ENCODE results near the gene GRAMD2A.

The GRAMD2A gene

GRCh38 chr15:72236381-72237003, 38.9 kb upstream of the GRAMD2A start:
- TF ChIP-seq CTCF (conservative IDR thresholded peaks at IDR 0.05; ENCODE audit: low read depth, low read length): no peak
- no peak for DNase-seq (ENCODE audit: low read depth)
- peak overlapping the region; percentile 44 for H3K4me3 ChIP-seq (ENCODE audit: low read length)

DNA sequence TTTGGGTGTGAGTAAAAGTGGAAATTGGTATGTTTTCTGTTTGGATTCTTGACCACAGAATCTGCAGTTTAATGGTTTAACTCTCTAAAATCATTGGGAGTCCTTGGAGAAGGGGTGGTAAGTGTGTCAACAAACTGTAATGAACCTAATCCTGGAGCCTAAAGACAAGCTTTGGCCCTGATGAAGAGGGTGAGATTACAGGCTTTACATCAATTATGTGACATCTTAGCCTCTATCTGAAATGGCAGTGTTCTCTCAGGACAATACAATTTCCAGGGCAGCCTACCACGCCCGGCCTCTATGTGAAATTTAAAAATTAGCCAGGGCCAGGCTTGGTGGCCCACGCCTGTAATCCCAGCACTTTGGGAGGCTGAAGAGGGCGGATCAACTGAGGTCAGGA, 37.7 kb upstream of the GRAMD2A start:
- no peak overlapping the region for H3K4me3 ChIP-seq (ENCODE audit: low read length)
- DNase-seq (ENCODE audit: low read depth): no peak
- no peak for TF ChIP-seq CTCF (conservative IDR thresholded peaks at IDR 0.05; ENCODE audit: low read depth, low read length)

DNA sequence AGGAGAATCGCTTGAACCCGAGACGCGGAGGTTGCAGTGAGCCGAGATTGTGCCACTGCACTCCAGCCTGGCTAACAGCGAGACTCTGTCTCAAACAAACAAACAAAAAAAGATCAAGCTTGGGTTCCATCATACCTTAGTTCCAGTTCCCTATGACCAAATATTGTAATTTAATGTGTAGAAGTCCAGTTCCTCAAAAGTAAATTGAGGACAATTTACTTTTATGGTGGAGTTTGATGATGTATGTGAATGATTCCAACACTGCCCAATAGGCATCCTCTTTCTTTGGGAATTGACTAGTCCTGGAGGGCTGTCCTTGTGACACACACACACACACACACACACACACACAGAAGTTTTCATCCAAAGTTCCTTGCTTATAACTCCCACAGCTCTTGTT, 36.2 kb upstream of the GRAMD2A start:
- no peak for DNase-seq (ENCODE audit: low read depth)
- no peak overlapping the region for H3K4me3 ChIP-seq (ENCODE audit: low read length)
- TF ChIP-seq CTCF (conservative IDR thresholded peaks at IDR 0.05; ENCODE audit: low read depth, low read length): no peak

DNA sequence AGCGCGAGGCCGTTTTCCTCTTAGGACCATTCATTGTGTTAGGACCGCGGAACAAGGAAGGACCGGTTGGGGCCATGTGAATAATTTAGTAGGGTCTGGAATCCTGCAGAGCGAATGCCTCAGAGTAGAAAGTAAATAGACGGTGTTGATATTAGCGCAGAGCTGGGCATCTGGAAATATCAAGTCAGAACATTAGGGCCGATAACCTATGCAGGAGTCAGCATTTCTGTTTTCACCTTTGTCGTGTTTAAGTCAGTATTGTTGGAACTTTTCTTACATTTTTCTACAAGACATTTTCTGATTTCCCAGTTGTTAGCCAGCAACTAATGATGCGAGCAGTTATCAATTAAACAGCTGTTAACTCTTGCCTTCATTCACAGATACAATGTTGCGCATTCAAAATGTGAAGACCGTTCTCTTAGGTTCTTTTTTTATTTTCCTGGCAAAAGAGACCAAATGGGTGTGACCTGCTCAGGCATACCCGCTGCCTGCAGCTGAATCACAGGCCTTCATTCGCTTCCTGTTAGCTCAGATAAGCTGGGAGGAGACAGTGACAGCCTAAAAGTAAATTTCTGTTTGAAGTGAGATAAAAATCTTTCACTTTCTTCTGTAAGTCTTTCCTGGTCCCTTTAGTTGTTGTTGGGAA, 34.4 kb upstream of the GRAMD2A start:
- peak overlapping the region; percentile 95 for H3K4me3 ChIP-seq (ENCODE audit: low read length)
- DNase-seq (ENCODE audit: low read depth): no peak
- no peak for TF ChIP-seq CTCF (conservative IDR thresholded peaks at IDR 0.05; ENCODE audit: low read depth, low read length)

GRCh38 chr15:72231066-72231832, 33.7 kb upstream of the GRAMD2A start, which contains the start of gene PKM:
Gene PKM, minus strand, starts transcription at chr15:72231190. Its CDS starts 12,093 bp downstream, at chr15:72219097.
- TF ChIP-seq CTCF (conservative IDR thresholded peaks at IDR 0.05; ENCODE audit: low read depth, low read length): no peak
- peak; percentile 92 for DNase-seq (ENCODE audit: low read depth)
- H3K4me3 ChIP-seq (ENCODE audit: low read length): peak within 1 kb of the TSS; percentile 95

DNA sequence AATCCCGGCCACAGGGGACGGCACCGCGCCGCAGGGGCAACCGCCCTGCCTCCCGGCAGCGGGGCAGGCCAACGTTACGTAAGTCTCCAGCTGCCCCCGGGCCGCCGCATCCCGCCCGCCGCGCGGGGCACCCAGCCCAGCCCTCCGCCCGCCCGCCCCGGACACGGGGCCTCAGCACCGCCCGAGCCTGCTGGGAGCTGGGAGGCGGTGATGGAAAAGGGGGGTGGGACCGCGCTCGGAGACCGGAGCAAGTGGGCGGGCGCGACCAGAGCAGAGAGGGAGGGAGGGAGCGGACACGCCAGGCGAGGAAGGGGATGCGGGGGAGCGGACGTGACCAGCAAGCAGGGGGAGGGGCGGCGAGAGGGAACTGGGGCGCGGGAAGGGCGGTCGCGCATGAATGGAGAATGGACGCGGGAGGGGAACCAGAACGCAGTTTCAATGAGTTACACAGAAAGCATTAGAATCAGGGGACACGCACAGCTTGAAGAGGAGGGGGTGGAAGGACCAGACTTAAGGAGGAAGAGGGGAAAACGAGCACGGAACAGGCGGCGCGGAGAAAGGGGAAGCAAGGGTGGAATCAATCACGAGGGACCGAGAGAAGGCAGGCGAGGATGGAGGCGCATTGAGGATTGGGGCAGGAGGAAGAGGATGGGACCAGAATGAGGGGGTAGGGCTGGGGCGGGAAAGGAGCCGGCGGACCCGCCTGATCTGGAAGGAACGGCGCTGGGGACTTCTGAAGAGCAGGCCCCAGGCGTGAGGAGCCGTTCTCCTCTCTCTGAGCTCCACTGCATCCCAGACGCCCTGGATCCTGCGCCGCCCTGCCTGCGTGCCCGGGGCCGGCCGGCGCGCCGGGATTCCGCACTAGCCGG, 32.8 kb upstream of the GRAMD2A start:
- peak overlapping the region; percentile 95 for H3K4me3 ChIP-seq (ENCODE audit: low read length)
- no peak for DNase-seq (ENCODE audit: low read depth)
- no peak for TF ChIP-seq CTCF (conservative IDR thresholded peaks at IDR 0.05; ENCODE audit: low read depth, low read length)
